ENCODE measurements around the gene INSRR. TPM values are rescaled to one million over a fixed set of nuclear protein-coding genes. Genes with fewer than 3 reads are reported as not detected.

The INSRR gene
- total RNA-seq, 1 experiment from 2014 or later: not detected

DNA sequence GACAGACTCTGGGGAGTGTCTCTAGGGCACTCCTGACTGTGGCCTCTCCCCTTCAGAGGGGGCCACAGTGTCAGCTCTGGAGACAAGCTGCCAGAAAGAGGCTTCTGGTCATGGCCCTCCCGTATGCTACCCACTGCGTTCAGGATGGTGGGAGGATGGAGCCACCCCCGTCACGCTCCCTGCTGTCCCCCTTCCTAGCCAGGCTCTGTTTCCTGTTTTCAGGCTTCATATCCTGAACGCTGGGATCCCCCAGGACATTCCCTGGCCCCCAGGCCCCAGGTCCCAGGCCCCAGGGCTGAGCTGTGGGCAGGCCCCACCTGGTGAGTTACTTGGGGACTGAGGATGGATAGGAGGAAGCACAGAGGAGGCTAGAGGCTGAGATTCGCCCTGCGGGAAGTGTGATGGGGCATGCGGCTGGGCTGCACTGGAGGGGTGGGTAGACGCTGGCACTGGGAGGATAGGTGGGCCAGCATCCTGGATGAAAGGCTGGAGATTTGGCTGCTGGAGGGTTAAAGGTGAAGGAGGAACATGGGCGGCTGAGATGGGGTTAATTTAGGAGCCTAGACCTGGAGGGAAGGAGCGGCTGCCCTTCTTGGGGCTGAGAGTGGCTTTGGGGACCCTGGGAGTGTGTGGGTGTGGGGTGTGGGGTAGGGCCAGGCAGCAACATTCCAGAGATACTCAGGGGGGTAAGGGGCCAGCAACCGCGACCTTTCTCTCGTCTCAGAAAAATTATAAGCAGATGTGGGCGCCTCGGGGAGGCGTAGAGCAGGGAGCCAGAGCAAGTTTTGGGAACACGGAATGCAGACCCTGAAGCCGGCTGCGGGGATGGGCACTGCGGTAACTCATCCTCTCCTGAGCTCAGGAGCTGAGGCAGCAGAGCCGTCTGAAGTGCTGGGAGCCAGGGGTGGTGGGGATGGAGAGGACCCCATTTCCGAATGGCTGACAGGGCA is 43.3 kb upstream of the INSRR start:
- no peak overlapping the region for H2AFZ ChIP-seq (ENCODE audit: low read length)
- peaks cover 5% of the 10 kb centered on the region for H3K4me1 ChIP-seq (ENCODE audit: low read length)

DNA sequence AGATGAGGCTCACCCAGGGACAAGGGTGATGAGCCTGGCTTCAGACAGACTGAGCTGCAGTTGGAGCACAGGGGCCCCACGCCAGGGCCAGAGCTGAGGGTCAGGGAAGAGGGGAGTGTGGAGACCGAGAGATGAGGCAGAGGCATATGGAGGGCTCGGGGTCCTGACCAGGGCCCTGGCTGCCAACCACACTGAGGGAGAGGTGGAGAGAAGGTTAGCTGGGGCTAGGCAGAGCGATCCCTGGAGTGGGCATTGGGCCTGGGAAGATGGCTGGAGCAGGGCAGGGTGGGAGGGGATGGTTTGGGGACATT is 42.6 kb upstream of the INSRR start:
- Histone ChIP-seq H3K4me3 (ENCODE audit: low read length) (no peak overlapping the region), H2AFZ (ENCODE audit: low read length) (no peak overlapping the region), H3K36me3 (ENCODE audit: insufficient read depth, low read length) (no peaks in the 10 kb centered on the region), H3K4me2 (ENCODE audit: low read depth, low read length, poor library complexity, severe bottlenecking) (no peak overlapping the region), H3K4me1 (ENCODE audit: low read length) (no peaks in the 10 kb centered on the region), H4K20me1 (ENCODE audit: insufficient read depth, low read depth, low read length) (no peaks in the 10 kb centered on the region), H3K27me3 (ENCODE audit: low read length) (no peaks in the 10 kb centered on the region), H3K9ac (ENCODE audit: low read length) (no peak overlapping the region), H3K27ac (ENCODE audit: low read length) (no peak overlapping the region), H3K79me2 (ENCODE audit: low read length) (no peaks in the 10 kb centered on the region), H3K9me3 (ENCODE audit: low read length) (no peaks in the 10 kb centered on the region), H3K9me2 (replicated peaks; ENCODE audit: insufficient read depth, low read length) (no peaks in the 10 kb centered on the region)
- no peak for DNase-seq

More for the DNA sequence above, 43.3 kb upstream of the INSRR start:
- no peak overlapping the region for H3K27ac ChIP-seq (ENCODE audit: low read length)
- no peaks in the 10 kb centered on the region for H3K79me2 ChIP-seq (ENCODE audit: low read length)
- no peak overlapping the region for H3K4me3 ChIP-seq (ENCODE audit: low read length)
- no peaks in the 10 kb centered on the region for H3K36me3 ChIP-seq (ENCODE audit: insufficient read depth, low read length)
- no peaks in the 10 kb centered on the region for H3K9me3 ChIP-seq (ENCODE audit: low read length)
- no peaks in the 10 kb centered on the region for H4K20me1 ChIP-seq (ENCODE audit: insufficient read depth, low read depth, low read length)
- no peaks in the 10 kb centered on the region for H3K9me2 ChIP-seq (replicated peaks; ENCODE audit: insufficient read depth, low read length)
- H3K27me3 ChIP-seq (ENCODE audit: low read length): no peaks in the 10 kb centered on the region
- H3K9ac ChIP-seq (ENCODE audit: low read length): no peak overlapping the region
- DNase-seq: no peak
- no peak overlapping the region for H3K4me2 ChIP-seq (ENCODE audit: low read depth, low read length, poor library complexity, severe bottlenecking)

DNA sequence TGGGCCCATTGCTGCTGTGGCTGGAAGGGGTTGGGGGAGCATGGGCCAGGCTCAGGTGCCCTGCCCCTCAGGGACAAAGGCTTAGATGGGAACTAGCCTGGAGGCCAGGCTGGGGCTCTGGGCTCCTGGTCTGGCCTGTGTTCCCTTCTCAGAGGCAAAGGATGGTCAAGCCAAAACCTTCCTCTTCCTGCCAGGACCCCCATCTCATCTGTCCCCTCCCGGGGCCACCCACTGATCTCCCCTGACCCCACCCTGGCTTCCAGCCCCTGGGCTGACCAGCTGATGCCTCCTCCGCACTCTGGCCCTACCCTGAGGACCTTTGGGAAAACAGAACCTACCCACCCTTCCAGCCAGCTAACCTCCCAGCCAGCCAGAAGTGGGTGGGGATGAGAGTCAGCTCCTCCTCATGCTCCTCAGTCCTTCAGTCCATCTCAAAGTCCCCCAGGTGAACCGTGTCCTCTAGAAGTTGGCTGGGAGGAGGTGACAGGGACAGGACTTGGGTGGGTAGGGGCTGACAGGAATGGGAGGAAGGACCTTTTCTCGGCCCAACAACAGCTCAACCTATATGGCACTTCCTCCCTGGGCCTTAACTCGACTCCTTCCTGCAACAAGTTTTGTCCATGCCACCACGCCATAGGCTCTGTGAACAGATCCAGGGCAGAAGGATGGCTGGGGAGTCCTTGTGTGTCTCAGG is 42.1 kb upstream of the INSRR start:
- Histone ChIP-seq H3K27ac (ENCODE audit: low read length) (no peak overlapping the region), H4K20me1 (ENCODE audit: insufficient read depth, low read depth, low read length) (no peaks in the 10 kb centered on the region), H3K4me1 (ENCODE audit: low read length) (no peaks in the 10 kb centered on the region), H3K4me3 (ENCODE audit: low read length) (no peak overlapping the region), H3K9ac (ENCODE audit: low read length) (no peak overlapping the region), H3K4me2 (ENCODE audit: low read depth, low read length, poor library complexity, severe bottlenecking) (no peak overlapping the region), H3K27me3 (ENCODE audit: low read length) (no peaks in the 10 kb centered on the region), H2AFZ (ENCODE audit: low read length) (no peak overlapping the region), H3K79me2 (ENCODE audit: low read length) (no peaks in the 10 kb centered on the region), H3K36me3 (ENCODE audit: insufficient read depth, low read length) (no peaks in the 10 kb centered on the region), H3K9me3 (ENCODE audit: low read length) (no peaks in the 10 kb centered on the region), H3K9me2 (replicated peaks; ENCODE audit: insufficient read depth, low read length) (no peaks in the 10 kb centered on the region)
- DNase-seq: no peak

DNA sequence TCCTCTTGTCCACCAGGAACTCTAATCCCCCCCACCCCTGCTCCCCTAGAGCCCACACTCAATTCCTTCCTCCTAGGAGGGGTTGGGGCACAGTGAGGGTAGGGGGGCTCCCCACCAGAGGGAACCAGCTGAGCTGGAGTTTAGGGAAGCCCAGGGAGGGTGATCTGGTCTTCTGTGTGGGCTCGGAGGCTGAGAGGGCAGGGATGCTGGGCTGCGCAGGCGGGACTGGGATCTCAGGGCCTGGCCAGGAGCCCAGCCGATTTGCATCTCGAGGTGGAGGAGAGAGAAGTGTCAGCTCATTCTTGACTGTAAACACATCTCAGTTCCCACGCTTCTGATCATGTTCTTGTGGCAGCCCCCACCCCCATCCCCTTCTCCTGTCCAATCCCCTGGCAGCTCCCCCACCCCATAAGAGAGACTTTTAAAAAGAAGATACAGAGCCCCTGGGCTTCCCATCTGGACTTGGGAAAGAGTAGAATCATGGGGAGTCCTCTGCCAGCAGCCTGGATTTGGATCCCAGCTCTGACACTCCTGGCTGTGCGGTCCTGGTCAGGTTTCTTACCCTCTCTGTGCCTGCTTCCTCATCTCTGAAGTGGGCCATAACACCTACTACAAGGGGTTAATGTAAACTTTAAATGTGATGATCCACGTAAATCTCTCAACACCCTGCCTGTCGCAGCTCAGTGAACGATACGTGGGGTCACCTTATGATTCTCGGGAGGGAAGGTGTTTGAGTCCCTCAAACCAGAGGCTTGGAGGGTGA is 41.2 kb upstream of the INSRR start:
- H3K9ac ChIP-seq (ENCODE audit: low read length): no peak overlapping the region
- H3K4me2 ChIP-seq (ENCODE audit: low read depth, low read length, poor library complexity, severe bottlenecking): no peak overlapping the region

GRCh38 chr1:156898971-156899664 is 40.2 kb upstream of the INSRR start:
- Histone ChIP-seq H4K20me1 (ENCODE audit: insufficient read depth, low read depth, low read length) (no peaks in the 10 kb centered on the region), H3K9ac (ENCODE audit: low read length) (no peak overlapping the region), H3K4me3 (ENCODE audit: low read length) (no peak overlapping the region), H3K27me3 (ENCODE audit: low read length) (no peaks in the 10 kb centered on the region), H3K4me1 (ENCODE audit: low read length) (no peaks in the 10 kb centered on the region), H2AFZ (ENCODE audit: low read length) (no peak overlapping the region), H3K36me3 (ENCODE audit: insufficient read depth, low read length) (no peaks in the 10 kb centered on the region), H3K4me2 (ENCODE audit: low read depth, low read length, poor library complexity, severe bottlenecking) (no peak overlapping the region), H3K27ac (ENCODE audit: low read length) (no peak overlapping the region), H3K9me2 (replicated peaks; ENCODE audit: insufficient read depth, low read length) (no peaks in the 10 kb centered on the region), H3K79me2 (ENCODE audit: low read length) (no peaks in the 10 kb centered on the region), H3K9me3 (ENCODE audit: low read length) (no peaks in the 10 kb centered on the region)
- no peak for DNase-seq

More for the DNA sequence above, 41.2 kb upstream of the INSRR start:
- H3K9me2 ChIP-seq (replicated peaks; ENCODE audit: insufficient read depth, low read length): no peaks in the 10 kb centered on the region
- H3K4me1 ChIP-seq (ENCODE audit: low read length): no peaks in the 10 kb centered on the region
- no peak overlapping the region for H3K27ac ChIP-seq (ENCODE audit: low read length)
- DNase-seq: no peak
- H3K4me3 ChIP-seq (ENCODE audit: low read length): no peak overlapping the region
- H3K36me3 ChIP-seq (ENCODE audit: insufficient read depth, low read length): no peaks in the 10 kb centered on the region
- no peaks in the 10 kb centered on the region for H3K9me3 ChIP-seq (ENCODE audit: low read length)
- H3K79me2 ChIP-seq (ENCODE audit: low read length): no peaks in the 10 kb centered on the region
- no peaks in the 10 kb centered on the region for H3K27me3 ChIP-seq (ENCODE audit: low read length)
- H2AFZ ChIP-seq (ENCODE audit: low read length): no peak overlapping the region
- no peaks in the 10 kb centered on the region for H4K20me1 ChIP-seq (ENCODE audit: insufficient read depth, low read depth, low read length)

DNA sequence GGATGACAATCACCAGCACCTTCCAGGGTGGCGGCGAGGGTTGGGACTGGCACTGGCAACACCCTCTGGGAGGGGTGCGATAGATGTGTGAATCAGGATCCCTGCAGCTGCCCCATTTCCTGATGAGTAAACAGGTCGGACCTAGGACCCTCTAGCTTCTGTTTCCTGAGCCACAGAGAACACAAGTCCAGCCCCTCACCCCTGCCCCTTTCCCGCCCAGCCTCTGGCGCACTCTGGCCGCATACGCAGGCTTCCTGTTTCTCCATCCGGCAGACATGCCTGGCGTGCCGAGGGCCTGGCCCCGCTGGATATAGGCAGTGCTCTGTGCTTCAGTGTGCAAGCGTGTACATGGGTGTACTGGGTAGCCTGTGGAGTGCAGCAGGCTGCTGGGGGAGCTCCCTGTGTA is 39.2 kb upstream of the INSRR start:
- Histone ChIP-seq H2AFZ (ENCODE audit: low read length) (no peak overlapping the region), H3K9me3 (ENCODE audit: low read length) (no peaks in the 10 kb centered on the region), H3K4me1 (ENCODE audit: low read length) (no peaks in the 10 kb centered on the region), H4K20me1 (ENCODE audit: insufficient read depth, low read depth, low read length) (no peaks in the 10 kb centered on the region), H3K27me3 (ENCODE audit: low read length) (no peaks in the 10 kb centered on the region), H3K4me3 (ENCODE audit: low read length) (no peak overlapping the region), H3K9ac (ENCODE audit: low read length) (no peak overlapping the region), H3K36me3 (ENCODE audit: insufficient read depth, low read length) (no peaks in the 10 kb centered on the region), H3K79me2 (ENCODE audit: low read length) (no peaks in the 10 kb centered on the region), H3K4me2 (ENCODE audit: low read depth, low read length, poor library complexity, severe bottlenecking) (no peak overlapping the region), H3K9me2 (replicated peaks; ENCODE audit: insufficient read depth, low read length) (no peaks in the 10 kb centered on the region), H3K27ac (ENCODE audit: low read length) (no peak overlapping the region)
- DNase-seq: no peak

DNA sequence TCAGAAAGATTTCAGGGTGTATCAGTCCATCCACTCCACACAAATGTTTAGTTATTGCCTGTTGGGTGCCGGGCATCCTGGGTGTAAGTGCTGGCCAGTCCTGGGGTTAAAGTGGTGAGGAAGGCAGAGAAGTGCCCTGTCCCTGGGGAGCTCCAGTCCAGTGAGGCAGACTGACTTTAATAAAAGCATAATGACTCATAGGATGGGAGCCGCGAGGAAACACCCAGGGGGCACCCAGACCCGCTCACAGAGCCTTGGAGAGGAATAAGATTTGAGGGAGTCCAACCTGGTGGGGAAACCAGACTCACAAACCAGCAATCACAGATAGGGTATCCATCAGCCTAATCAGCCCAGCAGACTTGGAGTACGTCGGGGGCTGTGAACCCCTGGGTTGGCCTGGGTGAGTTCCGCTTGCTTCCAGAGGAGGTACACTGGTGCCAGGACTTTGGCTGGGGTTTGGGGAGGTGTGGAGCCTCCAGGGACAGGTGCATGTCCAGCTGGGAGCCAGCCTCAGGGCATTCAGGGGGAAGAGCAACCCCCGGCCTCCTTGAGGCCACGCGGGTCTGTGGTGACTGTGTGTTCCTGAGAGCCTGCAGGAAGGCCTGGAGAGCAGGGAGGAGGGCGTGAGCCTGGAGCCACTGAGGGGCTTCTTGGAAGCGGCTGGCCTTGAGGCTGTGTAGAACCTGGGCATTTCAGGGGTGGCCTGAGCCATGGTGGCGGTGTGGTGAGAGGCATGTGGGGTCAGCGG is 38.3 kb upstream of the INSRR start:
- no peak overlapping the region for H2AFZ ChIP-seq (ENCODE audit: low read length)
- H3K79me2 ChIP-seq (ENCODE audit: low read length): no peaks in the 10 kb centered on the region
- no peak overlapping the region for H3K27ac ChIP-seq (ENCODE audit: low read length)
- H3K9me3 ChIP-seq (ENCODE audit: low read length): no peaks in the 10 kb centered on the region
- H3K4me2 ChIP-seq (ENCODE audit: low read depth, low read length, poor library complexity, severe bottlenecking): no peak overlapping the region
- no peaks in the 10 kb centered on the region for H3K4me1 ChIP-seq (ENCODE audit: low read length)
- H3K36me3 ChIP-seq (ENCODE audit: insufficient read depth, low read length): no peaks in the 10 kb centered on the region
- H3K4me3 ChIP-seq (ENCODE audit: low read length): no peak overlapping the region
- H4K20me1 ChIP-seq (ENCODE audit: insufficient read depth, low read depth, low read length): no peaks in the 10 kb centered on the region
- no peaks in the 10 kb centered on the region for H3K9me2 ChIP-seq (replicated peaks; ENCODE audit: insufficient read depth, low read length)
- no peaks in the 10 kb centered on the region for H3K27me3 ChIP-seq (ENCODE audit: low read length)
- no peak overlapping the region for H3K9ac ChIP-seq (ENCODE audit: low read length)
- no peak for DNase-seq

All from Karpas-422 (cell line).